Activated CD4-positive, CD25-positive, alpha-beta regulatory T cell treated with anti-CD3 and anti-CD28 coated beads, Interleukin-2, amount 50 U/mL, for 72 hours (primary cell): ENCODE measurements around the gene FBN1.

Source experiments
- DNase-seq: peaks from one replicate; pipeline ENCODE4 v3.0.0; 2021

FBN1 gene

GRCh38 chr15:48388910-48389309 lies 256.6 kb downstream of the FBN1 start:
- DNase-seq, result no peak

- no peak for DNase-seq
Observed at GRCh38 chr15:48388016-48388851, 257.3 kb downstream of the FBN1 start.

GRCh38 chr15:48385031-48385830 lies 260.3 kb downstream of the FBN1 start:
- no peak for DNase-seq

GRCh38 chr15:48384616-48385015 lies 260.9 kb downstream of the FBN1 start:
- no peak for DNase-seq

- DNase-seq, result no peak
Observed at GRCh38 chr15:48383031-48383430, 262.5 kb downstream of the FBN1 start.

GRCh38 chr15:48381861-48382260 lies 263.6 kb downstream of the FBN1 start:
- no peak for DNase-seq

GRCh38 chr15:48380198-48380597 lies 265.3 kb downstream of the FBN1 start:
- no peak for DNase-seq

- no peak for DNase-seq
Observed at GRCh38 chr15:48375767-48376166, 269.7 kb downstream of the FBN1 start.

GRCh38 chr15:48374472-48374871 lies 271.0 kb downstream of the FBN1 start:
- no peak for DNase-seq

GRCh38 chr15:48373821-48374451 lies 271.6 kb downstream of the FBN1 start:
- no peak for DNase-seq

GRCh38 chr15:48371961-48372360 lies 273.5 kb downstream of the FBN1 start:
- no peak for DNase-seq

GRCh38 chr15:48371550-48371949 lies 274.0 kb downstream of the FBN1 start:
- no peak for DNase-seq

- no peak for DNase-seq
Observed at GRCh38 chr15:48370460-48370859, 275.0 kb downstream of the FBN1 start.

- DNase-seq, result no peak
Observed at GRCh38 chr15:48367483-48367882, 278.0 kb downstream of the FBN1 start.

- DNase-seq, result no peak
Observed at GRCh38 chr15:48366584-48367312, 278.8 kb downstream of the FBN1 start.

GRCh38 chr15:48365575-48365974 lies 279.9 kb downstream of the FBN1 start:
- DNase-seq, result no peak

- no peak for DNase-seq
Observed at GRCh38 chr15:48363474-48363873, 282.0 kb downstream of the FBN1 start.

GRCh38 chr15:48361685-48362084 lies 283.8 kb downstream of the FBN1 start:
- DNase-seq, result no peak

- DNase-seq, result no peak
Observed at GRCh38 chr15:48360841-48361240, 284.7 kb downstream of the FBN1 start.
